ENCODE data around the gene MCF2L2. TPM values are rescaled to one million over a fixed set of nuclear protein-coding genes. Genes with fewer than 3 reads are reported as not detected.

The MCF2L2 gene
- total RNA-seq, 3 donors from 2014 or later (not counting 1 experiment from before 2014, with no cell fraction given) = 2.2 to 4.9 (median 2.7) TPM

DNA sequence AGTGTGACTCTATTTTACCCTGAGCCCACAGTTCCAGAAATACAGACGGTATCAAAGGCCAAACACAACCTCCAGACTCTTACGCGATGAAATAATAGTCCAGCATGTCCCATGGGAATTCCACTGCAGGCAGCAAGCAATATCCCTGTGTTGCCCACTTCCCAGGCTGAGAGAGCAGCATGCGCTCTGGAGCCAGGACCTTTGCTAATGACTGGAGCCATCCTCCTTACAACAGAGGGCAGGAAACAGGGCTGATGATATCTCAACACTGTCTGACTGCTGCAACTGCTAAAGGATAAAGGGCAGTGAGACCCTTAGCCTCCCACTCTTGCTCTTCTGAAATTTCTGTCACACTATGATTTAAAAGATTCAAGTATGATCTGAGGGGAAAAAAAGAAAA lies 34.8 kb downstream of the MCF2L2 start:
- H3K27me3 Mint-ChIP-seq (ENCODE audit: low read depth in 2 of 2) = peaks cover 0 to 3% of the 10 kb centered on the region in 2 donors
- no peak overlapping the region for H3K4me3 ChIP-seq (ENCODE audit: low read length)
- WGBS (ENCODE audit: insufficient coverage) = 96% methylated on average over 4 of the region's 4 CpGs
- H3K27ac Mint-ChIP-seq = no peak overlapping the region
- H3K27me3 ChIP-seq (ENCODE audit: control insufficient read depth, insufficient read depth, low read length) = no peaks in the 10 kb centered on the region
- no peaks in the 10 kb centered on the region for H3K4me1 ChIP-seq (ENCODE audit: control insufficient read depth, insufficient read depth, low read length)
- H3K27ac ChIP-seq (ENCODE audit: low read length) = no peak overlapping the region
- H3K9me3 Mint-ChIP-seq = no peaks in the 10 kb centered on the region
- no peaks in the 10 kb centered on the region for H3K36me3 Mint-ChIP-seq
- H3K36me3 ChIP-seq (ENCODE audit: control insufficient read depth, insufficient read depth, low read length) = no peaks in the 10 kb centered on the region
- H3K4me1 Mint-ChIP-seq = no peaks in the 10 kb centered on the region
- DNase-seq (no peak), ATAC-seq (no peak)
- intact Hi-C loops (cut with micrococcal nuclease) = no loop called here
- no peaks in the 10 kb centered on the region for H3K9me3 ChIP-seq (ENCODE audit: control insufficient read depth, insufficient read depth, low read length)
- TF ChIP-seq, protein P1, sequence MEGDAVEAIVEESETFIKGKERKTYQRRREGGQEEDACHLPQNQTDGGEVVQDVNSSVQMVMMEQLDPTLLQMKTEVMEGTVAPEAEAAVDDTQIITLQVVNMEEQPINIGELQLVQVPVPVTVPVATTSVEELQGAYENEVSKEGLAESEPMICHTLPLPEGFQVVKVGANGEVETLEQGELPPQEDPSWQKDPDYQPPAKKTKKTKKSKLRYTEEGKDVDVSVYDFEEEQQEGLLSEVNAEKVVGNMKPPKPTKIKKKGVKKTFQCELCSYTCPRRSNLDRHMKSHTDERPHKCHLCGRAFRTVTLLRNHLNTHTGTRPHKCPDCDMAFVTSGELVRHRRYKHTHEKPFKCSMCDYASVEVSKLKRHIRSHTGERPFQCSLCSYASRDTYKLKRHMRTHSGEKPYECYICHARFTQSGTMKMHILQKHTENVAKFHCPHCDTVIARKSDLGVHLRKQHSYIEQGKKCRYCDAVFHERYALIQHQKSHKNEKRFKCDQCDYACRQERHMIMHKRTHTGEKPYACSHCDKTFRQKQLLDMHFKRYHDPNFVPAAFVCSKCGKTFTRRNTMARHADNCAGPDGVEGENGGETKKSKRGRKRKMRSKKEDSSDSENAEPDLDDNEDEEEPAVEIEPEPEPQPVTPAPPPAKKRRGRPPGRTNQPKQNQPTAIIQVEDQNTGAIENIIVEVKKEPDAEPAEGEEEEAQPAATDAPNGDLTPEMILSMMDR (IDR thresholded peaks at IDR 0.05) = no peak
- H3K4me3 Mint-ChIP-seq = no peak overlapping the region

DNA sequence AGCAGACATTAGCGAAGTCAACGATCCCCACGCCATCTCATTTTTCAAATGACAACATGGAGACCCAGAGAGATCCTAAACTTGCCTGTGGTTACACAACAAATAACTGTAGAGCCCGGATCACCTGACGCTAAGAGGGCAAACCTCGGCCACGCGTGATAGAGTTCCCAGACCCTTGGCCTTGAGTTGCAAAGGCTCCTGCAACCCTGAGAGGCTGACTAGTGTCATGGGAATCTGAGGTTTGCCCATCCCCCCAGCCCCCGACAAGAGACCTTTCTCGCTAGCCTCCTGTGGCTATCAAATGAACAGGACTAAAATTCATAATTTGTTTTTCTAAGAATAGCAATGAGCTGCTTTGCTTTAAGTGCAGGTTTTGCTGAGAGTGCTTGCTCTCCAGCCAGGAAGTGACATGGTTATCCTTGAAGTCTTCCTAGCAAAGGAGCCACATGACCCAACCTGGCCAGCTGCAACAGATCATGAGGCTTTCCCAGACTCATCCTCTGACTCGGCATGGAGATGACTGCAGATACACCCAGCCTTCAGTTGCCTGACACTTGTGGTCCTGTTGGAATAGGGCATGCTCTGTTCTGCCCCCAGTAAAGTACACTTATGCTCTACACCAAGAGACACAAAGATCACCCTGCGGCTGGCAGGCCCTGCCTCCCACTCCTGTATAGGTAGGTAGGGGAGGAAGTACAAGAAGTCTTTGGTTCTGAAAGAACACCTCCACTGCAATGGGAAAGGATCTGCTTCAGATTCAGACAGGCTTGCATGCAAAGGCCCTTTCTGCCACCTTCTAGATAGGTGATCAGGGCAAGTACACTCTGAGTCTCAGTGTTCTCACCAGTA lies 36.0 kb downstream of the MCF2L2 start:
- Histone ChIP-seq H3K27ac (ENCODE audit: low read length) (no peak overlapping the region), H3K4me1 (ENCODE audit: control insufficient read depth, insufficient read depth, low read length) (no peaks in the 10 kb centered on the region), H3K9me3 (ENCODE audit: control insufficient read depth, insufficient read depth, low read length) (no peaks in the 10 kb centered on the region), H3K27me3 (ENCODE audit: control insufficient read depth, insufficient read depth, low read length) (no peaks in the 10 kb centered on the region), H3K36me3 (ENCODE audit: control insufficient read depth, insufficient read depth, low read length) (no peaks in the 10 kb centered on the region), H3K4me3 (ENCODE audit: low read length) (no peak overlapping the region)
- no peaks in the 10 kb centered on the region for H3K9me3 Mint-ChIP-seq
- no peaks in the 10 kb centered on the region for H3K36me3 Mint-ChIP-seq
- no peaks in the 10 kb centered on the region for H3K4me1 Mint-ChIP-seq
- H3K27ac Mint-ChIP-seq = no peak overlapping the region
- peaks cover 0 to 3% of the 10 kb centered on the region in 2 donors for H3K27me3 Mint-ChIP-seq (ENCODE audit: low read depth in 2 of 2)
- no peak for ATAC-seq
- DNase-seq = no peak
- intact Hi-C loops (cut with micrococcal nuclease) = no loop called here
- 88% methylated on average over 11 of the region's 12 CpGs for WGBS (ENCODE audit: insufficient coverage)
- TF ChIP-seq, protein P1 (IDR thresholded peaks at IDR 0.05) = no peak
- no peak overlapping the region for H3K4me3 Mint-ChIP-seq

DNA sequence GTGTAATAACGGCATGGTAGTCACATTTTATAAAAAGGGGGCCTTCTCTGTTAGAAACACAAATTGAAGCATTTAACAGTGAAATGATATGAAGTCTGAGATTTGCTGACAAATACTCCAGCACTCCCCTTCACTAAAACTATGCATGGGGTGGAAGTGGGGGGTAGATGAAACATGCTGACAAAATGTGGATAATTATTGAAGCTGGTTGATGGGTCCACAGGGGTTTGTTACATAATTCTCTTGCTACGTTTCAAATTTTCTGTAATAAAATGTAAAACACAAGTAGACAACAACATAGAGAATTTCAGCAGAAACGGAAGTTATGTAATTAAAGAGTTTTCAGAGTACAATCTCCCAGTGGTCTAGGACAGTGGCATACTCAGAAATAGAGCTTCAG lies 37.0 kb downstream of the MCF2L2 start:
- H3K9me3 ChIP-seq (ENCODE audit: control insufficient read depth, insufficient read depth, low read length) = no peaks in the 10 kb centered on the region
- no peak overlapping the region for H3K4me3 ChIP-seq (ENCODE audit: low read length)
- 95% methylated on average over 2 of the region's 3 CpGs for WGBS (ENCODE audit: insufficient coverage)
- DNase-seq (no peak), ATAC-seq (no peak)
- Mint-ChIP-seq H3K27me3 (ENCODE audit: low read depth in 2 of 2) (peaks cover 0 to 3% of the 10 kb centered on the region in 2 donors), H3K27ac (no peak overlapping the region), H3K4me1 (no peaks in the 10 kb centered on the region), H3K36me3 (no peaks in the 10 kb centered on the region), H3K9me3 (no peaks in the 10 kb centered on the region), H3K4me3 (no peak overlapping the region)
- H3K27ac ChIP-seq (ENCODE audit: low read length) = no peak overlapping the region
- H3K27me3 ChIP-seq (ENCODE audit: control insufficient read depth, insufficient read depth, low read length) = no peaks in the 10 kb centered on the region
- H3K36me3 ChIP-seq (ENCODE audit: control insufficient read depth, insufficient read depth, low read length) = no peaks in the 10 kb centered on the region
- intact Hi-C loops (cut with micrococcal nuclease) = no loop called here
- H3K4me1 ChIP-seq (ENCODE audit: control insufficient read depth, insufficient read depth, low read length) = no peaks in the 10 kb centered on the region
- TF ChIP-seq, protein P1 (IDR thresholded peaks at IDR 0.05) = no peak

DNA sequence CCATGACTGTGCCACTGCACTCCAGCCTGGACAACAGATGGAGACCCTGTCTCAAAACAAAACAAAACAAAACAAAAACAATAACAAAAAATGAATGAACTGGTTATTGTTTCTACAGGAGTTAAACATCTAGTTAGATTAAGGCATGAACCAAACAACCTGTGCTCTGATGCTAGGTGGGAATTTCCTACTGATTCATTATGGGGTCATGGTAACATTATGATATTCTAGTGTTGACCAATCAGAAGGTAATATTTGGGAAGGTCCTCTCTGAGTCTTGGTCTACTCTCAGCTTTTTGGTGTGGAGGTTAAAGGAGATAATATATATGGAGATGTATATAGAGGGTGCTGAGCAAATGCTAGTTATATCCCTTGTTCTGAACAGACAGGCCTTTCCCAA lies 37.6 kb downstream of the MCF2L2 start:
- TF ChIP-seq, protein P1 (IDR thresholded peaks at IDR 0.05) = no peak
- no peak overlapping the region for H3K27ac ChIP-seq (ENCODE audit: low read length)
- Mint-ChIP-seq H3K9me3 (no peaks in the 10 kb centered on the region), H3K27ac (no peak overlapping the region), H3K4me1 (peaks cover 2% of the 10 kb centered on the region in 2 donors), H3K4me3 (no peak overlapping the region), H3K36me3 (no peaks in the 10 kb centered on the region), H3K27me3 (ENCODE audit: low read depth in 2 of 2) (peaks cover 0 to 3% of the 10 kb centered on the region in 2 donors)
- no peaks in the 10 kb centered on the region for H3K36me3 ChIP-seq (ENCODE audit: control insufficient read depth, insufficient read depth, low read length)
- ATAC-seq (no peak), DNase-seq (no peak)
- intact Hi-C loops (cut with micrococcal nuclease) = no loop called here
- no peaks in the 10 kb centered on the region for H3K9me3 ChIP-seq (ENCODE audit: control insufficient read depth, insufficient read depth, low read length)
- H3K4me1 ChIP-seq (ENCODE audit: control insufficient read depth, insufficient read depth, low read length) = no peaks in the 10 kb centered on the region
- H3K4me3 ChIP-seq (ENCODE audit: low read length) = no peak overlapping the region
- H3K27me3 ChIP-seq (ENCODE audit: control insufficient read depth, insufficient read depth, low read length) = no peaks in the 10 kb centered on the region

Measured in natural killer cell (primary cell).